GM03348 (cell line): ENCODE results near the gene ERCC6.

Experiments
- DNase-seq: peaks from one replicate; pipeline ENCODE4 v3.0.0; 2012; ENCODE audit warnings: low spot score

ERCC6 gene

DNA sequence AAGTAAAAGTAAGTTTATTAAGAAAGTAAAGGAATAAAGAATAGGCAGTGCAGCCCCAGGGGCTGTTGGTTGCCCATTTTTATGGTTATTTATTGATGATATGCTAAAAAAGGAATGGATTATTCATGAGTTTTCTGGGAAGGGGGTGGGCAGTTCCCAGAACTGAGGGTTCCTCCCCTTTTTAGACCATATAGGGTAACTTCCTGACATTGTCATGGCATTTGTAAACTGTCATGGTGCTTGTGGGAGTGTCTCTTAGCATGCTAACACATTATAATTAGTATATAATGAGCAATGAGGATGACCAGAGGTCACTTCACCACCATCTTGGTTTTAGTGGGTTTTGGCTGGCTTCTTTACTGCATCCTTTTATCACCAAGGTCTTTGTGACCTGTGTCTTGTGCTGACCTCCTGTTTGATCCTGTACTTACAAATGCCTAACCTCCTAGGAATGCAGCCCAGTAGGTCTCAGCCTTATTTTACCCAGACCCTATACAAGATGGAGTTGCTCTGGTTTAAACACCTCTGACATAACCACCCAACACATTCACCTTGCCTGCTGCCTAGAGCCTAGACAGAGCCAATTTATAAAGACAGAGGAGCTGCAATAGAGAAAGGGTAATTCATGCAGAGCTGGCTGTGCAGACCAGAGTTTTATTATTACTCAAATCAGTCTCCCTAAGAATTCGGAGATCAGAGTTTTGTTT is 10.9 kb upstream of the ERCC6 start:
- no peak for DNase-seq

DNA sequence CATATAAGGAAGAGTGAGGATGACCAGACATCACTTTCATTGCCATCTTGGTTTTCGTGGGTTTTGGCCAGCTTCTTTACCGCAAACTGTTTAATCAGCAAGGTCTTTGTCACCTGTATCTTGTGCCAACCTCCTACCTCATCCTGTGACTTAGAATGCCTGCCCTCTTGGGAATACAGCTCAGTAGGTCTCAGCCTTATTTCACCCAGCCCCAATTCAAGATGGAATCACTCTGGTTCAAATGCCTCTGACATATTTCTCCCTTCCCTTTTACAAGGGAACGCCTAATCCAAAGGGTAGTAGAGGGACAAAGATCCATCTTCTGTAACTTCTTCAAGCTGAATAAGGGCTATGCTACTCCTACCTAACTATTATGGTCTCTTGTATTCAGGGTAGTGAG is 4.7 kb upstream of the ERCC6 start:
- DNase-seq, result no peak

DNA sequence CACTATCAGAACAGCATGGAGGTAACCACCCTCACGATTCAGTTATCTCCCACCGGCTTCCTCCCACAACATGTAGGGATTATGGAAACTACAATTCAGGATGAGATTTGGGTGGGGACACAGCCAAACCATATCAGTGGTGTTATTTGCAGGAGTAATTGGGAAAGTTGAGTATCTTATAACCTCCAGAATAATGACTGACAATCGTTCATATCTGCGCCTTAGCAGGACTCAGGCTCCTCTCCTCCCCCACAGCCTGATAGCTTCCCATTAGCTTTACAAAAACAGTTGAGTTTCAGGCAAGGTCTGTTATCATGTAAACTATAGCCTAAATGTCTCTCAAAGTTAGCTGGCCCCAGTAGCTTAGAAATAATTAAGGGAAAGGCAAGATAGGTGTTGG is 3.4 kb upstream of the ERCC6 start:
- no peak for DNase-seq

DNA sequence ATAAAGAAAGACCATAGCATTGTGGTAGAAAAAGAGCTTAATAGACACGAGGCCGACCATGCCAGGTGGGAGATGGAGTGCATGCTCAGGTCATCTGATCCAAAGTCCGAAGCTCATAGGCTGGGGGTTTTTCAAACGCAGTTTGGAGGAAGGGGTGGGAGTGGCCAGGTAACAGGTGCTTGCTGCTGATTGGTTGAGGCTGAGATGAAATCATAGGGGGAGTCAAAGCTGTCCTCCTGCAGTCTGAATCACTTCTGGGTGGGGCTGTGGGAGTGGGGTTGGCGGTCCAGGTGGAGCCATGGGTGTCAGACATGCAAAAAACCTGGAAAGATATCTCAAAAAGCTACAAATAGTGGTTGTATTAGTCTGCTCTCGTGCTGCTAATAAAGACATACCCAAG is 2.8 kb upstream of the ERCC6 start:
- DNase-seq, result no peak

DNA sequence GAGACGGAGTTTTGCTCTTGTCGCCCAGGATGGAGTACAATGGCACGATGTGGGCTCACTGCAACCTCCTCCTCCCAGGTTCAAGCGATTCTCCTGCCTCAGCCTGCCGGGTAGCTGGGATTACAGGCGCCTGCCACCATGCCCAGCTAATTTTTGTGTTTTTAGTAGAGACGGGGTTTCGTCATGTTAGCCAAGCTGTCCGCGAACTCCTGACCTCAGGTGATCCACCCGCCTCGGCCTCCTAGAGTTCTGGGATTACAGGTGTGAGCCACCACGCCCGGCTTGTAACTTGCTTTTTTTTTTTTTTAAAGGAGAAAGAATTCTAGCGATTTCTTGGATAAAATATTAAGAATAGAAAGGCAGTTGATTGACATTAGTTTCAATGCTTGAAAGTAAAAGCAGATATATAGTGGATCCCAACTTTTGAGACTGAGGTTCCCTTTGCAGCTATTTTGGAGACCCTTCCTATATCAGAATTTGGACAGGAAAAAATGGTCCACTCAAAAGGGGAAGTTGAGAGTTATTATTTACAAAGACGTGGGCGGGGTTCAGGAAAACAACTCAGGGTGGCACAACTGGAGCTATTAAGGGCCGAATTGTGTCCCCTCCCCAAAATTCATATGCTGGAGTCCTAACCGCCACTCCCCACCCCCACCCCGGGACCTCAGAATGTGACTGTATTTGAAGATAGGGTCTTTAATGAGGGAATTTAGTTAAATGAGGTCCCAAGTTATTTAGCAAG is 1.3 kb upstream of the ERCC6 start:
- no peak for DNase-seq

DNA sequence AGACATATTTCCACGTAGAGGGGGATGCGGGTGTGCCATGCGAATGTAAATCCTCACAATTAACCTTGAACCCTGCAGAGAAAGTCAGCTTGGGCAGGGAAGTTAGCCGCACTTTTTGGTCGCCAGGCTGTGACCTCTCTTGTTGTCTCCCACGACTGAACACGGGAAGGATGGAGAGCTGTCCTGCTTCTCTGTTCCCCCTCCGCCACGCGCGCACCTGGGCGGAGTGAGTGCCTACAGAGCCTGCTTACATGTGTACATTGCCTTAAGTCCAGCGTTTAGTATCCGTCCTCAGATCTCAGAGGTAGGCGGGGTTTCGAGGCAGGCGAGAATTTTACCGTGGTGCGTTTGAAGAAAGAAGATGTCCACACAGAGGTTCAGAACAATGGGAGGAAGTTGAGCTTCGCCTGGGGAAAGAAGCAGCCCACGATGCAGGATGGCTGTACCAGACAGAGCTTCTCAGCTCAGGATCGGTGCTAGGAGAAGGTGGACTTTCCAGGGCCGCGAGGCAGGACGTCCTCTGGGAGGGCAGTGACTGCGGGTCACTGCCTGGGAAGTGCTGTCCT is 482 bp upstream of the ERCC6 start:
- DNase-seq, result peak; percentile 50

DNA sequence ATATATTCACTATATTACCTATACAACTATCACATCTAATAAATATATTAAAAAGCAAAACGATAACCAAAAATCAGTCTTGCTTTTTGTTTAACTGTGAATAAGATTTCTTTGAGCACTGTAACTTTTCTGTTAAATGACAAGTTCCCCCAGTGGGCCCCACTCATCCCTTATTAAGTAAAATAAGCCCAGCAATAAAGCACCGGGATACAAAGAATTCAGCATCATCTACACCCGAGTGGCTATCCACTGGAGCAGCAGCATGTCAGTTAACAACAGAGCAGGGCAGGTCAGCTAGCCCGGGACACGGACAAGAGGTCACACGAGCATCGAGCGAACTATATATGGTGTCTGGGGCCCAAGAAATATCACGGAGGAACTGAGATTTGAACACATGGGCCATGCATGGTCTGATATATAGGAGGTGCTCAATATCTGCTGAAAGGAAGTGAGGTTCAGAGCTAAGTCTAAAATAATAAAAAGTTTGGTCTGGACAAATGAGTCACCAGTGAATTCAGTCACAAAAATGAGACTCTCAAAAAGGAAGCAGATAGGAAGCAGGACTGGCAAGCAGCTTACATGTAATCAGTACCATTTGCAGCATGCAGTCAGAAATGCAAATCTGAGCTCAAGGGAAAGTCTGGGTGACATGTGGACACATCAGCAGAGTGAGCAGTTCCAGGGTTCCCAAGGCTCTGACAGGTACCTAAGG is 4.1 kb downstream of the ERCC6 start:
- peak; percentile 69 for DNase-seq

DNA sequence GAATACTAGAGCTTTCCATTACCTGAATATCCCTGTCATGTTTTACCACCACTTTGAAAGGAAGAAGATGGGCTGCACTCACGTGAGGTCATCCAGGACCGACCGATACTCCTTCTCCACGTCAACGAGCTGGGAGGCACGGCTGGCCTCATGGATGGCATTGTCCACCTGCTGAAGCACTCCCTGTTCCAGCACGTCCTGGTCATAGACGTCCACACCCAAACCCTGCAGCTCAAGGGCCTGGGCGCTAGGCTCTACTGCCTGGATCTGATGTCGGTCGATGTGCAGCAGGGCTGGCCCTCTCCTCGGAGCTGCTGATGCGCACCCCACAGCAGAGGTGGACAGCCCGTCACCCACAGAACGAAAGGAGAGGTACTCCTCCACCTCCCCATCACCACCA is 6.5 kb downstream of the ERCC6 start:
- no peak for DNase-seq

DNA sequence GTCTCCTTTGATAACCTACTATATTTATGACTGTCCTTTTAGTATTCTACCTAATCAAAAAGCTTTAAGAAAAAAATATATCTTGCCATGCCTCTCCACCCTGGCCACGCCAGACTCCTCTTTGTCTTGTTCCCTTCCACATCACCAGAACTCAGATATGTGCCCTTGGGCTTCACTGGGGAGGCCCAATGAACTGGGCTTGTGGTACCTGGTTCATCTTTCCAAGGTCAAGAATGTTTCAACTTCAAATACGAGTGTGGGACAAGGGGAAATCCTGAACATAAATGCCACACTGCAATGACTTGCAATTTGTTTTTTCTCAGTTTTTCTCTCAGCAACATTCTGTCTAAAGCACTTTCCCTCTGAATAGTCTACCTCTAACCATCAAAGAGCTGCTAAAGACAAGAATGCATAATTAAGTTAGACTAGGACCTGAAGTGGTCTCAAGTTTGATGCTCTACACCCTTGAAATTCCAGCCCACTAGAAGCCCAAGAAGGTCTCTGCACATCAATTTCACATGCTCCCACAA is 9.9 kb downstream of the ERCC6 start:
- DNase-seq, result no peak

DNA sequence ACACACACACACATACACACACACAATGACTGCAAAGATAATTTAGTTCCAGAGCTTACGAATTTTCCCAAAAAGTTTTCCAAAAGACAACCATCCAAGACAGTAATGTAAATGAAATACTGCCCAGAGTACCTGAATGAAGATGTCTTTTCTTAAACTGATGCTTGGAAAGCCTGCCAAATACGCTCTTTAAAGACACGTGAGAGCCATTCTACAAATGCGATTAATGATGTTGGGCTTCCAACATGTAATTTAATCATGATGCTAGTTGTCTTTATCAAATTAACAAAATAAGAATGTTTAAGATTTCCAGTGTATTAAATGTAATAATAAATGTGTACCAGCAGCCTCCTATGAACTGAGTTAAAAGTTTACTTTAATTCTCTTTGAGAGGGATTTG is 11.1 kb downstream of the ERCC6 start:
- no peak for DNase-seq

DNA sequence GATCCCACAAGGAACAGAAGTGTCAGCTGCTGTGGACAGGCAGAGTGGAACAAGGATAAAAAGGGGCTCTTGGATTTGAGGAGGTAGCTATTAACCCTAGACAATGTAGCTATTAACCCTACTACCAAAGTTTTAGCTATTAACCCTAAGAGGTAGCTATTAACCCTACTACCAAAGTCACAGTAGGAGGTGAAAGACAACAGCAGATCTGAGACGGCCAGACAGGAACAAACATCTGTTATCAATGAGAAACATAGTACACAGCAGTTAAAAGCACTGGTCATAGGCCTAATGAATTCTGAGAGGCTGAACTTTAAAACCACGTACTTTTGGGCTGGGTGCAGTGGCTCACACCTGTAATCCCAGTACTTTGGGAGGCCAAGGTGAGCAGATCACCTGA is 11.9 kb downstream of the ERCC6 start:
- DNase-seq, result no peak

DNA sequence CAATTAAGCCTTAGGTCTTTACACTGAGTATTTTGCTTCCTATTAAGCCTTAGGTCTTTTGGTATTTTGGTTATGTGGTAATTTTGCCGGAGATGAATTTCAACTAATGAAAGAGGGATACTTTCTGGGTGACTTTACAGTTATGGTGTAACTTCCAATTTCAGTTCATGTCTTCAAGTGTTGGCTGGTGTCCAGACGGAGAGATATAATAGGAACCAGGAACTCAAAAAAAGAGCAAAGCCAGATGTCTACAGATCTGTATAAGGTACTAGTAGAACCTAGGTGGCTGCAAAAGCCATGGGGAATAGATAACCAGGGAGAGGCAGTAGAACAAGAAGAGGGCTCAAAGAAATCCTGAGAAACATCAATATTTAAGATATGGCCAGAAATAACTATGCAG is 12.3 kb downstream of the ERCC6 start:
- peak; percentile 53 for DNase-seq

DNA sequence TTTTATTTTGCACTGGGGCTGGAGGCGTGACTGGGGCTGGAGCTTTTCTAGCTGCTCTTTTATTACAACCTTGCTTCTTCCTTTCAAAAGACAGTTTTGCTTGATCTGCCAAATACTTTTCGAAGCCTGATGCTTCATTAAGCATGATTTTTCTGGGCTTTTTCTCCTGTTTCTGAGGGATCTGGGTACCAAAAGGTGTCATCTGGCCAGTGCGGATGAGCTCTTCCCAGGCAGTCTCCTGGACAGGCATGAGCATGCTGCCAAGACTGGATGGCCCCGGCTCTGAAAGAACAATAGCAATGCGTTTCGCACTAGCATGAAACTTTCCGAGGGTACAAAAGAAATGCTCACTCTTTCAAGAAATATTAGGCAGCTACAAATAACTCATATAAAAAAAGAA is 14.4 kb downstream of the ERCC6 start:
- no peak for DNase-seq

DNA sequence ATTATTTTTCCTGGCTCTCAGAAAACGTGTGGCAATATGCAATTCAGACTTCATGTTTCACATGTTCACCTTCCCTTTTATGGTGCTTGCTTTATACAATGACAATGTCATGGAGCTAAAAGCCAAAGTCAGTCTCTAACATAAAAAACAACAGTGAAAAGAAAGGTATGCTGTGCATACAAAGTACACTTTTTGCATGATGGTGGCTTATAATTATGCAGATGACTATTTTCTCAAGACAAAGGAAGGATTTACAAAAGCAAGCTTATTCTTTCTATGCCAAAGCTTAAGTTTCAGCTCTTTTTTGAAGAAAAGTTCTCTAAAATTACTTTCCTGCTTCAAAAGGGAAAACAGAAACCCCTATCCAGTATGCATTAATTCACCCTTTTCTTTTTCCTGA is 15.6 kb downstream of the ERCC6 start:
- DNase-seq, result no peak

DNA sequence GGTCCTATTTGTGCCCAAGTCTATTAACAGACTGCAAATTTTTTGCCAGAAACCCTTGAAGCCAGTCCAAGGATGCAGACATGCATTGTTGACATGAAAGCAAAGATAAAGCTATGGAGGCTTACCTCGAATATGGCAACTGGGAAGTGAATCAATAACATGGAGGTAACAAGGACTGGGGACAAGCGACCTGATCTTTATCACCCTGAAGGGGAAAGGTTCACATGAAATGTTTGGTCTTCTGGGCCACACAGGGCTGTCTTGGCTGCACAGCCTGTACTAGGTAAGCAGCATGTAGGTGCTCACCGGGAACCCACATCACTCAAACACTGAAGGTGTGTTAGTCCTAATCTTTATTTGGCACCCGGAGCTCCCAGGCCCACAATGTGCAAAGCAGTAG is 17.9 kb downstream of the ERCC6 start:
- no peak for DNase-seq

DNA sequence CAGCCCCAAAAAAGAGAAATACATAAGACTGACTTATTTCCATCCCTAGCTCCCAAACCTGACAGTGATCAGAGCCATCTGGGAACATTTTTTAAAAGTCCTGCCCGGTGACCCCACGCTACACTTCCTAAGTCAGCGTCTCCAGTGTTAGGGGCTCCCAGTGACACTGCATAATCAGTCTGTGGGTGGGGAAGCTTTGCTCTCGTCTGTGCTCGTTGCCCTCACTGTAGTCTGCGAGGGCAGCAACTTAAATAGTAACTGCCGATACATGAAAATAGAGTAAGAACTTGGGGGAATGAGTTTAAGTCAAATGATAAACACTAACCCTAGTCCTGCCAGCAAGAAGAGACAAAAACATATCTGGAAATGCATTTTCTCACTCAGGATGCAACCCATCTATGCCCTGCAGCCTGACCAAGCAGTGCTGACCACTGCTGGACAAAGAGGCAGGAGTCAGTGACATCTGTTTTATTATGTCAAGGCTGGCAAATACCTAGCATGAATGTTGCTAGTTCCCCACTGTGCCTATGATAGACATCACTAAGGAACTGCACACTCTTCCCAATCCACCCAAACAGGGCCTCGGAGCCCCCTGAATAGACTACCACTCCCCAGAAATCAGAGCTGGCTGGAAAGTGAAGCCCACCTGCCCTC is 18.7 kb downstream of the ERCC6 start:
- DNase-seq, result no peak

DNA sequence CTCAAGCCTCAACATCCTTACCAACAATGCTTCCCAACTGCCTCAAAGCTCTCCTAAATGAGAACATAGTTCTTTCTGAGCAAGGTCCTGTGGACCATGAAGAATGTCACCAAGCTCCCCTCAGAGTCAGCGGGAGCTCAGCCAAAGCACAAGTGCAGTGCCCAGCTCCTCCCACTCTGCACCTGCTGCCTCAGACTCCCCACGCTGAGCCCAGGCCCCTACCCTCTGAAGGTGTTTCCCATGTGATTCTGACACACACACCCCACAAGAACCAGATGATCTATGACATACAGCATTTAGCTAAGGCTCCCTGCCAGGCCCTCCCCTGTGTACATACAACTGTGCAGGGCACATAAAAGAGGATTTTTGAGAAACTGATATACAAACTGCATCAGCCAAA is 19.2 kb downstream of the ERCC6 start:
- no peak for DNase-seq

DNA sequence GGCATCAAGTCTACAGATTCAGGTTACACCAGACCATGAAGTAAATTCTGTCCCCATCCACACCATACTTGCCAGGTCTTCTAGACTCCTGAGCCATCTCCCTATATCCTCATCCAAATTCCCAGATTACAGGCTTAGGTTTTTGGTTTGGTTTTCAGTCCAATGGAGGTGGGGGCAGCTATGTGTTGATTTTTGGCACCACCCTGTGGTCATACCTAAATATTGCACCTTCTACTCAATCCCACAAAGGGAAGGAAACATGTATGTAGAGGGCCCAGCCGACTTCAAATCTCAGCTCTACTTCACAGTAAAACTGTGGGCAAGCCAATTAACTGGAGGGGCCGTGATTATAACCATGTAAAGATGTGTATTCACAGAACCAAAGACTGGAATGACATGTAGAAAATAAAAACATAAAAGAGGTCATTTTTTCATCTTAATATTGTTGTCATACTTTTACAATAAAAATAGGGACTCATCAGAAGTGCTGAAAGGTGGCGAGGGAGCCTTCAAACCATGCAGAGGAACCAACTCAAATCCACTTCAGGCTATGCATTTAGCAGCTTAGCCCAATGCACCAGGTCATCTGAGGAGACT is 19.8 kb downstream of the ERCC6 start:
- DNase-seq, result peak; percentile 73

DNA sequence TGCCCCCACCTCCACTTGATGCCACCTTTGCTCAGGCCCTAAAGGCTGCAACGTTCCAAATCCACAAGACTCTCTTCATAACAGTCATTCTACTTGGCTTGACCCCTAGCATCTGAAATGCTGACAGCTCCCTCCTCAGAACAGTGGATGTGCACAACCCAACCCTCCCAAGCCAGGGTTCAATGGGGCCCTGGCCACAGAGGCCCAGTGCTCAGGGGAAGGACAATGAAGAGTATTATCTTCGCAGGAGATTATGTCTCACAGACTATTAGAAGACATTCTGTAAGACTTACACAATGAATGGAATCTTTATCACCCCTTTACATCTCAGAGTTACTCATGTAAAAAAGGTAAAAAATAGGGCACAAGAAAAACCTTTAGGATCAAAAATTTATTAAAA is 20.4 kb downstream of the ERCC6 start:
- no peak for DNase-seq

DNA sequence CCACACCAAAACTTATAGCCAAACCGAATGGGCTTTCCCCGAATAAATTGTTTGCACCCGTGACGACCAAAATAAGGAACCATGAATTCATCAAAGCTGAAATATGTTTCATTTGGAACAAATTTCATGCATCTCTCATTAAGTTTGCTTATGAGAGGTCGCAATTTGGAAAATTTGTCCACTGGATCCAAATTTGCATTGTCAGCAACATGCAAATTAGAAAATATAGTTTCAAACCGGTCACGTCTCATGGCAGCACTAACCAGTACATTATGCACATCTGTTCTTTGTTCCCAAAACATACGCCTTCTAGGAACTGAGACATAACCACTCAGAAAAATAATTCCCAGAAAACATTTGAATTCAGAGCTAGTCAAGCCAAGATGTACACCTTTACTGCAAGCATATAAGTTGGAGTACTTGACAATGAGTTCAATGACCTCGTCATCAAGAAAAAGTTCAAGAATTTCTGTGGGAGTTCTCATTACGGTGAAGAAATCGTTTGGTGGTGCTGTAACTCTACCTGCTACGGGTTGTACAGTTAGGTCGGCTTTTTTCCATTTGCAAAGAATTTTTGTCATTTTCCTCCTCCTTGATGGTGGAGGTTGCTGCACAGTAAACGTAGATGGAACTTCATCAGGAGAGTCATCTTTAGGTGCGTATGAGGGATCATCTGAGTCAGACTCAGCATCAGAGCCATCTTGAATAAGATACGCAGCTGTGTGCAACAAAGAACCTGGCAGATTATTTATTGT is 22.5 kb downstream of the ERCC6 start:
- no peak for DNase-seq
